ENCODE data around the gene MTARC1. TPM values are rescaled to one million over a fixed set of nuclear protein-coding genes. Genes with fewer than 3 reads are reported as not detected.

MTARC1 gene
- total RNA-seq, 1 experiment from 2014 or later: 72.5 TPM

GRCh38 chr1:220826729-220827128 lies 40.0 kb downstream of the MTARC1 start:
- POLR2A ChIA-PET (ENCODE audit: unreplicated experiment): no interaction called here
- DNase-seq: no peak
- H2AFZ ChIP-seq: no peak overlapping the region
- H3K4me1 ChIP-seq (replicated peaks; ENCODE audit: insufficient read depth): no peaks in the 10 kb centered on the region
- H3K9me3 ChIP-seq (ENCODE audit: insufficient read depth, low read depth): no peaks in the 10 kb centered on the region
- intact Hi-C loops (cut with micrococcal nuclease; ENCODE audit: unreplicated experiment): no loop called here
- TF ChIP-seq EZH2 (IDR thresholded peaks at IDR 0.05; ENCODE audit: low read depth): no peak
- TF ChIP-seq, protein P1, sequence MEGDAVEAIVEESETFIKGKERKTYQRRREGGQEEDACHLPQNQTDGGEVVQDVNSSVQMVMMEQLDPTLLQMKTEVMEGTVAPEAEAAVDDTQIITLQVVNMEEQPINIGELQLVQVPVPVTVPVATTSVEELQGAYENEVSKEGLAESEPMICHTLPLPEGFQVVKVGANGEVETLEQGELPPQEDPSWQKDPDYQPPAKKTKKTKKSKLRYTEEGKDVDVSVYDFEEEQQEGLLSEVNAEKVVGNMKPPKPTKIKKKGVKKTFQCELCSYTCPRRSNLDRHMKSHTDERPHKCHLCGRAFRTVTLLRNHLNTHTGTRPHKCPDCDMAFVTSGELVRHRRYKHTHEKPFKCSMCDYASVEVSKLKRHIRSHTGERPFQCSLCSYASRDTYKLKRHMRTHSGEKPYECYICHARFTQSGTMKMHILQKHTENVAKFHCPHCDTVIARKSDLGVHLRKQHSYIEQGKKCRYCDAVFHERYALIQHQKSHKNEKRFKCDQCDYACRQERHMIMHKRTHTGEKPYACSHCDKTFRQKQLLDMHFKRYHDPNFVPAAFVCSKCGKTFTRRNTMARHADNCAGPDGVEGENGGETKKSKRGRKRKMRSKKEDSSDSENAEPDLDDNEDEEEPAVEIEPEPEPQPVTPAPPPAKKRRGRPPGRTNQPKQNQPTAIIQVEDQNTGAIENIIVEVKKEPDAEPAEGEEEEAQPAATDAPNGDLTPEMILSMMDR (conservative IDR thresholded peaks at IDR 0.05): no peak
- CTCF ChIA-PET: no interaction called here
- H4K20me1 ChIP-seq (ENCODE audit: insufficient read depth): no peaks in the 10 kb centered on the region
- no peak overlapping the region for H3K4me3 ChIP-seq
- no peaks in the 10 kb centered on the region for H3K36me3 ChIP-seq (ENCODE audit: low read depth)
- H3K27ac ChIP-seq: no peak overlapping the region
- no peaks in the 10 kb centered on the region for H3K9me2 ChIP-seq (ENCODE audit: insufficient read depth)
- BruUV-seq (replicated peaks): no TSS peak
- no peaks in the 10 kb centered on the region for H3K27me3 ChIP-seq (ENCODE audit: insufficient read depth, low read depth)
- no peaks in the 10 kb centered on the region for H3K79me2 ChIP-seq (ENCODE audit: low read depth)
- H3F3A ChIP-seq (ENCODE audit: insufficient read depth, low read depth): no peaks in the 10 kb centered on the region
- H3K4me2 ChIP-seq: no peak overlapping the region

DNA sequence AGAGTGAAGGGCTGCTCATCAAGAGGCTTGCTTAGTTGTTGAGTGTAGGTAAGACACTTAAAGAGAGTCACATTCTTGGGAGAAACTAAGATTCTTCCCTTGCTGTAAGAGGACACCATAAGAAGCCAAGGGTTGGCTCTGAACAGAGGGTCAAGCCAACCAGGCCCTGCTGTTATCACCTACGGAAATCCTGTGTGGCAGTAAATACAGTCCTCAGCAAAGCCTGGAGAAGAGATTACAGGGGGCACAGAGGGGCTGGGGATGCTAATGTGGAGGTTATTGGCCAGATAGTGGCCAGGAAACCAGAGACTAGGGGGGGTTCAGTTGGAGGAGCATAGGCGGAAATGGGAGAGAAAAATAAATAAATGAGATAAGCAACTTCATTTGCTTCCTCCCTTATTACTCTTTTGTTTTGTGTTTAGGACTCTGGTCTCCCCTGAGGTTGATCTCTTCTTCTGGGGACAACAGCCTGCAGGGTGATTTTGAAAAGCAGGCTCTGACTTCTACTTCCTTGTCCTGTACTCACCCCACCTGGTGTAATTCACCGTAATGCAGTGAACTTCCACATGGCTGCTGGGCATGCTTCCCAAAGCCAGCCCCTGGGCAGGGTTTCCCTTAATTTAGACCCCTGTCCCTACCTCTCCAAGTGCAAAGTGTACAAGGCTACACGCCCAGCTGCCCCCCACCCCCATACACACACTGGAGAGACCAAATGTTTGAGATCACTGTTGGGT lies 40.9 kb downstream of the MTARC1 start:
- Histone ChIP-seq H3K79me2 (ENCODE audit: low read depth) (no peaks in the 10 kb centered on the region), H4K20me1 (ENCODE audit: insufficient read depth) (no peaks in the 10 kb centered on the region), H3K9me3 (ENCODE audit: insufficient read depth, low read depth) (no peaks in the 10 kb centered on the region), H2AFZ (no peak overlapping the region), H3K36me3 (ENCODE audit: low read depth) (no peaks in the 10 kb centered on the region), H3K4me3 (no peak overlapping the region), H3K4me1 (replicated peaks; ENCODE audit: insufficient read depth) (no peaks in the 10 kb centered on the region), H3K27me3 (ENCODE audit: insufficient read depth, low read depth) (no peaks in the 10 kb centered on the region), H3K9me2 (ENCODE audit: insufficient read depth) (no peaks in the 10 kb centered on the region), H3K27ac (no peak overlapping the region), H3K4me2 (no peak overlapping the region), H3F3A (ENCODE audit: insufficient read depth, low read depth) (no peaks in the 10 kb centered on the region)
- BruUV-seq (replicated peaks): no TSS peak
- CTCF ChIA-PET: interaction anchor here (0.6 kb wide), 1 partner anchor 853 kb away, joined by 3 read pairs; no protein-coding TSS in a partner anchor
- no peak for TF ChIP-seq EZH2 (IDR thresholded peaks at IDR 0.05; ENCODE audit: low read depth)
- TF ChIP-seq, protein P1 (conservative IDR thresholded peaks at IDR 0.05): no peak
- POLR2A ChIA-PET (ENCODE audit: unreplicated experiment): no interaction called here
- no peak for DNase-seq
- intact Hi-C loops (cut with micrococcal nuclease; ENCODE audit: unreplicated experiment): no loop called here

DNA sequence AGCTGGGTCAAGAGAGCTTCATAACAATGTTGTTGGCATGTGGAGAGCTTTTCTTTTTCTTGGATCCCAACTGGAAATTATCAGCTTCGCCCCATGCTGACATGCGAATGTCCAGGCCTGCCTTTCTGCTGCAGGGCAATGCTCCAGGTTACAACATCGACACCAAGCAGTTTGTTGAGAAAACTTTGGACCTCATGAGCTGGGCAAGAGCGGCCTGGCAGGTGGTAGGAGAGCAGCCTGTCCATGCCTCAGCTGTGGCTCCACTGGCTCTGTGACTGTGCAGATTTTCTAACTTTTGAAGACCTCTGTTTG lies 41.4 kb downstream of the MTARC1 start:
- Histone ChIP-seq H3K9me3 (ENCODE audit: insufficient read depth, low read depth) (no peaks in the 10 kb centered on the region), H3K27me3 (ENCODE audit: insufficient read depth, low read depth) (no peaks in the 10 kb centered on the region), H2AFZ (no peak overlapping the region), H3K4me1 (replicated peaks; ENCODE audit: insufficient read depth) (no peaks in the 10 kb centered on the region), H3K27ac (no peak overlapping the region), H3K9me2 (ENCODE audit: insufficient read depth) (no peaks in the 10 kb centered on the region), H3F3A (ENCODE audit: insufficient read depth, low read depth) (no peaks in the 10 kb centered on the region), H3K79me2 (ENCODE audit: low read depth) (no peaks in the 10 kb centered on the region), H3K36me3 (ENCODE audit: low read depth) (no peaks in the 10 kb centered on the region), H4K20me1 (ENCODE audit: insufficient read depth) (no peaks in the 10 kb centered on the region), H3K4me3 (no peak overlapping the region), H3K4me2 (no peak overlapping the region)
- intact Hi-C loops (cut with micrococcal nuclease; ENCODE audit: unreplicated experiment): no loop called here
- TF ChIP-seq EZH2 (IDR thresholded peaks at IDR 0.05; ENCODE audit: low read depth): no peak
- TF ChIP-seq, protein P1 (conservative IDR thresholded peaks at IDR 0.05): no peak
- no peak for DNase-seq
- BruUV-seq (replicated peaks): no TSS peak
- ChIA-PET CTCF (interaction anchor here (0.6 kb wide), 1 partner anchor 853 kb away, joined by 3 read pairs; no protein-coding TSS in a partner anchor), POLR2A (ENCODE audit: unreplicated experiment) (no interaction called here)
